ENCODE measurements around the gene CBX6. TPM values are rescaled to one million over a fixed set of nuclear protein-coding genes. Genes with fewer than 3 reads are reported as not detected.
"Not testable (repeated sequence)": the region's sequence is repeated elsewhere in the genome, so short reads cannot be mapped to it uniquely, and the experiment has no call there.

Gene CBX6
- total and polyA plus RNA-seq, 3 experiments from 2014 or later = 10.8 to 171 (median 159) TPM

DNA sequence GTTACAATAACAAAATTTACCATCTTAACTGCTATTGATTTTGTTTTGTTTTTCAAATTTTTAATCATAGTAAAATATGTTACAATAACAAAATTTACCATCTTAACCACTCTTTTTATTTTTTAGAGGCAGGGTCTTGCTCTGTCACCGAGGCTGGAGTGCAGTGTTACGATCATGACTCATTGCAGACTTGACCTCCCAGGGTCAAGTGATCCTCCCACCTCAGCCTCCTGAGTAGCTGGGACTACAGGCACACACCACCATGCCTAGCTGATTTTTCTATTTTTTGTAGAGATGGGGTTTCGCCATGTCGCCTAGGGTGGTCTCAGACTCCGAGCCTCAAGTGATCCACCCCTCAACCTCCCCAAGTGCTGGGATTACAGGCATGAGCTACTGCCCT lies 18.1 kb downstream of the CBX6 start:
- H3K27me3 ChIP-seq (ENCODE audit: insufficient read depth, low read length, poor library complexity, severe bottlenecking); H3K4me1 ChIP-seq (ENCODE audit: insufficient read depth, low read length); H3K9me3 Mint-ChIP-seq; POLR2A ChIA-PET; H3K4me3 ChIP-seq (ENCODE audit: low read length); H3K9me3 ChIP-seq (ENCODE audit: low read length); H3K36me3 ChIP-seq (ENCODE audit: insufficient read depth, low read length); H3K27ac Mint-ChIP-seq; H3K4me1 Mint-ChIP-seq; H3K4me3 Mint-ChIP-seq; H3K36me3 Mint-ChIP-seq; H3K27ac ChIP-seq (ENCODE audit: low read depth, low read length); DNase-seq: not testable (repeated sequence)
- peaks cover 2 to 11% of the 10 kb centered on the region in 2 donors for H3K27me3 Mint-ChIP-seq
- CTCF ChIA-PET = interaction anchor here (6.0 kb wide), 1 partner anchor 16 kb away, joined by 24 read pairs; no protein-coding TSS in a partner anchor

DNA sequence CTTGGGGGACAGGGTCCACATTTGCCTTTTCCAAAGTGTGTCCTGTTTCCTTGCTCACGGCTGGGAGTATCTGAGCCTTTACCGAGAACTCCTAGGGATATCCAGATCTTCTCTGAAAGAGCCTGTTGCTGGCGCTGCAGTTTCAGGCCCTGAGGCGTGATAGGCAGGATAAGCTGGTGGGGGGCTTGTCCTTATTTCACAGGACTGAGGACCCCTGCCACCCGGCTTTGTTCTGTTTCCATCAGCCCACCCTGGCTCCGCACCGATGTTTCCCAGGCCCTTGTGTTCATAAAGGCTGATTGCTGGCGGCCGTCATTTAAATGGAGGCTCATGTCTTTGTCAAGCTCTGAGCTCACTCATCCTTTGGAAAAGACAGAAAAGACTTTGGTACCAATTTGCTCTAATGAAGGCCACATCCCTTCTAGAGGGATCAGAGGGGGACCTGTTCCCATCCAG lies 18.8 kb downstream of the CBX6 start:
- ChIA-PET CTCF (interaction anchor here (1.1 to 6.0 kb wide), 2 partner anchors 11 to 17 kb away, joined by 4 to 24 read pairs; no protein-coding TSS in a partner anchor), POLR2A (no interaction called here)
- H3K9me3 Mint-ChIP-seq = no peaks in the 10 kb centered on the region
- no peak overlapping the region for H3K27ac Mint-ChIP-seq
- no peaks in the 10 kb centered on the region for H3K27me3 ChIP-seq (ENCODE audit: insufficient read depth, low read length, poor library complexity, severe bottlenecking)
- H3K4me3 ChIP-seq (ENCODE audit: low read length) = no peak overlapping the region
- DNase-seq = no peak
- no peaks in the 10 kb centered on the region for H3K9me3 ChIP-seq (ENCODE audit: low read length)
- no peak overlapping the region for H3K4me3 Mint-ChIP-seq
- H3K36me3 Mint-ChIP-seq = no peaks in the 10 kb centered on the region
- peaks cover 2 to 11% of the 10 kb centered on the region in 2 donors for H3K27me3 Mint-ChIP-seq
- no peak overlapping the region for H3K27ac ChIP-seq (ENCODE audit: low read depth, low read length)
- H3K36me3 ChIP-seq (ENCODE audit: insufficient read depth, low read length) = no peaks in the 10 kb centered on the region
- no peaks in the 10 kb centered on the region for H3K4me1 Mint-ChIP-seq
- no peaks in the 10 kb centered on the region for H3K4me1 ChIP-seq (ENCODE audit: insufficient read depth, low read length)

DNA sequence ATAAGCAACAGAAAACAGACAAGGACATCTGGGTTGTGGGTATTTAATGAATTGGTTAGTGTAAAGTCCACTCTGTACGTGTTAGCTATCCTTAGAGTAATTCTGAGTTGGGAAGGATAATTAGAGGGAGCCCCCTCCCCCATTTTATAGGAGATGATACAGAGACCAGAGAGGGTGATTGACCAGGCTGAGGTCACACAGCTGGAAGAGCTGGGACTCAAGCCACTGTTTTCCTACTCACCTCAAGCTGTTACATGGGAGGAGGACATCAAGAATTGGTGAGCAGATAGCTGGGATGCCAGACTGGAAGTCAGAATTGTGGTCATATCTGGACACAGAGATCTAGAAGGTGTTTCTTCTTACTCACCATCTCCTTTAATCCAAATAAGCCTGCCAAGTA lies 19.5 kb downstream of the CBX6 start:
- H3K36me3 Mint-ChIP-seq = no peaks in the 10 kb centered on the region

DNA sequence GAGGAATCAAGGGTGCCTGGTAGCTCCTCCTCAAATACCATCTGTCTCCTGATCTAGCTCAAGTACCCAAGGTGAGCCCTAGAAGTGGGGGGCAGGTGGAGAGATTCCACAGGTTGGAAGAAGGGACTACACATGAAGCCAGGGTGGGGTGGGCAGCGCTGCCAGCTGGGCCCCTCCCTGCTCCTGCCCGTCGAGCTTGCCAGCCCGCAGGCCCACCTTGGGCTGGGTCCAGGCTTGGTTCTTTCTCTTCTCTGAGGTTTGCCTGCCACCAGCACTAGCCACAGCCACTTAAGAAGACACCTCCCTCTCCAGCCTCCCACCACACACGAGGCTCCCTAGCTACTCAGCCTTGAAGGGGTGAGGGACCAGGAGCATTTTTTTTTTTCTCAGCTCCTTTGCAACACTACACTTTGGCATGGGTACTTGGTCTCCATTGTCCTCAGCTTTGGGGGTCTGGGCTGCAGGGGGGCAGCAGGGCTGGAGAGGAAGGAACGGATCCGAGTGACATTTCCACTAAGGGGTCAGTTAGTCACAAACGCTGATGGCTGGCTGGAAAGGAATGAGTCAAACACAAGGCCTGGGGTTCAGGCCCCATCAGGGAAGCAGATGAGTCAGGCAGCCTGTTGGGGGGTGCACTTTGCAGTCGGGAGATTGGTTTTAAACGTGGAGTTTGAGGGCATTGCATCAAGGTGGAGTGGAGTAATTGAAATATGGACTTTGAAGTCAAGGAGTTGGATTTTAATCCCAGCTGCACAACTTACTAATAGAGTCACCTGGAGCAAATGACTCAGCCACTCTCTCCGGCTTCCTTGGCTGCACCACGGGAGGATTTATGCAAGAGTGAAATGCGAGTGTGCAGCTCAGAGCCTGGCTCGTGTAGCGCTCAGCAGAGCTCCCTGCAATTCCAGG lies 20.8 kb downstream of the CBX6 start:
- H3K27me3 ChIP-seq (ENCODE audit: insufficient read depth, low read length, poor library complexity, severe bottlenecking) = no peaks in the 10 kb centered on the region
- H3K36me3 ChIP-seq (ENCODE audit: insufficient read depth, low read length) = no peaks in the 10 kb centered on the region
- H3K36me3 Mint-ChIP-seq = no peaks in the 10 kb centered on the region
- ChIA-PET CTCF (interaction anchor here (0.8 to 6.0 kb wide), 2 partner anchors 19 to 152 kb away, joined by 3 to 24 read pairs; no protein-coding TSS in a partner anchor), POLR2A (no interaction called here)
- H3K4me3 Mint-ChIP-seq = no peak overlapping the region
- no peaks in the 10 kb centered on the region for H3K9me3 ChIP-seq (ENCODE audit: low read length)
- no peaks in the 10 kb centered on the region for H3K4me1 Mint-ChIP-seq
- no peak overlapping the region for H3K27ac Mint-ChIP-seq
- DNase-seq = peak in 1 of 5 donors; percentile 9
- no peaks in the 10 kb centered on the region for H3K9me3 Mint-ChIP-seq
- H3K4me3 ChIP-seq (ENCODE audit: low read length) = no peak overlapping the region
- H3K4me1 ChIP-seq (ENCODE audit: insufficient read depth, low read length) = no peaks in the 10 kb centered on the region
- H3K27me3 Mint-ChIP-seq = peaks cover 2 to 8% of the 10 kb centered on the region in 2 donors
- H3K27ac ChIP-seq (ENCODE audit: low read depth, low read length) = no peak overlapping the region

More for the DNA sequence above, 19.5 kb downstream of the CBX6 start:
- Histone ChIP-seq H3K4me1 (ENCODE audit: insufficient read depth, low read length) (no peaks in the 10 kb centered on the region), H3K27me3 (ENCODE audit: insufficient read depth, low read length, poor library complexity, severe bottlenecking) (no peaks in the 10 kb centered on the region), H3K4me3 (ENCODE audit: low read length) (no peak overlapping the region), H3K36me3 (ENCODE audit: insufficient read depth, low read length) (no peaks in the 10 kb centered on the region), H3K9me3 (ENCODE audit: low read length) (no peaks in the 10 kb centered on the region), H3K27ac (ENCODE audit: low read depth, low read length) (no peak overlapping the region)
- H3K9me3 Mint-ChIP-seq = no peaks in the 10 kb centered on the region
- H3K27ac Mint-ChIP-seq = no peak overlapping the region
- ChIA-PET POLR2A (no interaction called here), CTCF (interaction anchor here (1.1 to 6.0 kb wide), 2 partner anchors 10 to 18 kb away, joined by 4 to 24 read pairs; no protein-coding TSS in a partner anchor)
- DNase-seq = no peak
- no peaks in the 10 kb centered on the region for H3K4me1 Mint-ChIP-seq
- no peak overlapping the region for H3K4me3 Mint-ChIP-seq
- peaks cover 2 to 11% of the 10 kb centered on the region in 2 donors for H3K27me3 Mint-ChIP-seq

DNA sequence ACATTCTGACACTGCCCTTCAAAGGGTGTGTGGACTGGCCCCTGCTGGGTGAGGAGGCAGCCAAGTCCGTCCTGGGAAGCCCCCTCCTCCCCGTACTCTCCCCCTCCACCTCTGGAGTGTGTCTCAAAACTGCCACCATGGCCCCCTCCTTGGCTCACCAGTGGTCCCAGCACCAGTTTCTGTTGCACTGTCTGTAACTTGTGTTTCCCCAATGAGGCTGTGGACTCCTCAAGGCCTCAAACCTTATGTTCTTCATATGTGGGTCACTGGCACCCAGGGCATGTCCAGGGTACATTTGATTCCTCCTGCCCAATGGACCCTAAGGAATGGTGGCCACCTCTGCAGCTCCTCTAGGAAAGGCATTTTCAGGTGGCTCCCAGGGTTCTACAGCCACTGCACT lies 21.6 kb downstream of the CBX6 start:
- H3K9me3 Mint-ChIP-seq = no peaks in the 10 kb centered on the region
- H3K4me3 ChIP-seq (ENCODE audit: low read length) = no peak overlapping the region
- H3K36me3 ChIP-seq (ENCODE audit: insufficient read depth, low read length) = no peaks in the 10 kb centered on the region
- H3K4me1 ChIP-seq (ENCODE audit: insufficient read depth, low read length) = no peaks in the 10 kb centered on the region
- peaks cover 0 to 8% of the 10 kb centered on the region in 2 donors for H3K27me3 Mint-ChIP-seq
- ChIA-PET POLR2A (no interaction called here), CTCF (interaction anchor here (1.1 to 6.0 kb wide), 2 partner anchors 20 to 152 kb away, joined by 4 to 24 read pairs; no protein-coding TSS in a partner anchor)
- H3K27me3 ChIP-seq (ENCODE audit: insufficient read depth, low read length, poor library complexity, severe bottlenecking) = no peaks in the 10 kb centered on the region
- H3K36me3 Mint-ChIP-seq = no peaks in the 10 kb centered on the region
- H3K27ac Mint-ChIP-seq = no peak overlapping the region
- peak in 1 of 5 donors; percentile 15 for DNase-seq
- H3K4me3 Mint-ChIP-seq = no peak overlapping the region
- H3K9me3 ChIP-seq (ENCODE audit: low read length) = no peaks in the 10 kb centered on the region
- no peaks in the 10 kb centered on the region for H3K4me1 Mint-ChIP-seq
- H3K27ac ChIP-seq (ENCODE audit: low read depth, low read length) = no peak overlapping the region

DNA sequence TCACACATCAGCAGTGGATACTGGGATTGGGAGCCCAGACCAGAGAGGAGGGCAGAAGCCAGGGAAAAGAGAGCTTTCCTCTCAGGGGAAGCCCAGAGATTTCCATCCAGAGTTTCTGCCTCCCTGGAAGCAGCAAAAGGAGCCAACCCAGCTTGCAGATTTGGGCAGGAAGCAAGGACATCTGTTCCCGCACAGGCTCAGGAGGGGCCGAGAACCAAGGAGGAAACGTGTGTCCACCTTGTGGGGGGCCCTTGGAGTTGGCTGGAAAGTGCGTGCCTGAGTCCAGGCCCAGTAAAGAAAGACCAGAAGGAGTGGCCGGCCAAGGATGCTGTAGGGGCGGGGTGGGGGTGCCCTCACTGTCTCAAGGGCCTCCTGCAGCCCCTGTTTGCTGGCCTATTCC lies 22.2 kb downstream of the CBX6 start:
- Histone ChIP-seq H3K36me3 (ENCODE audit: insufficient read depth, low read length) (no peaks in the 10 kb centered on the region), H3K4me1 (ENCODE audit: insufficient read depth, low read length) (no peaks in the 10 kb centered on the region), H3K9me3 (ENCODE audit: low read length) (no peaks in the 10 kb centered on the region), H3K27ac (ENCODE audit: low read depth, low read length) (no peak overlapping the region), H3K27me3 (ENCODE audit: insufficient read depth, low read length, poor library complexity, severe bottlenecking) (no peaks in the 10 kb centered on the region), H3K4me3 (ENCODE audit: low read length) (no peak overlapping the region)
- Mint-ChIP-seq H3K36me3 (no peaks in the 10 kb centered on the region), H3K4me3 (no peak overlapping the region), H3K27ac (no peak overlapping the region), H3K27me3 (peaks cover 0 to 8% of the 10 kb centered on the region in 2 donors), H3K9me3 (no peaks in the 10 kb centered on the region), H3K4me1 (no peaks in the 10 kb centered on the region)
- DNase-seq = no peak
- CTCF ChIA-PET = interaction anchor here (1.1 kb wide), 1 partner anchor 153 kb away, joined by 4 read pairs; no protein-coding TSS in a partner anchor
- POLR2A ChIA-PET = no interaction called here

DNA sequence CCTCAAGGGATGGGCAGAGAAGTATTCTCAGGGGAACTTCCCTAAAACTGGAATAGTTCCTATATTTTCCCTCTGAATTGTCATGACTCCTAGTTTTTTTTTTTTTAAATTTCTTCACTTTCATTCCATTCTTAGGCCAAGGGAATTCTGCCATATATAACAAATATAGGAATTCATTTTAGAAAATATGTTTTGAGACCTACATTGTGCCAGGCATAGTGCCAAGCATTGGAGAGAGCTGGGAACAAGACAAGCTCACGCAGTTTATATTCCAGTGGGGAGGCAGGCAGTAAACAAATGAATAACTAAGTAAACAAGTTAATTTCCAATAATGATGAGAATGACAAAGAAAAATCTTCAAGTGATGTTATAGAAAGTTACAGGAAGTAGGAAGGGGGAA lies 25.6 kb downstream of the CBX6 start:
- peak overlapping the region in 1 of 7 donors; percentile 5 for H3K4me3 Mint-ChIP-seq
- no peaks in the 10 kb centered on the region for H3K9me3 Mint-ChIP-seq
- CTCF ChIA-PET = interaction anchor here (1.2 kb wide), 1 partner anchor 24 kb away, joined by 4 read pairs; no protein-coding TSS in a partner anchor

More for the DNA sequence above, 25.6 kb downstream of the CBX6 start:
- H3K27ac Mint-ChIP-seq = no peak overlapping the region
- Histone ChIP-seq H3K27ac (ENCODE audit: low read depth, low read length) (no peak overlapping the region), H3K36me3 (ENCODE audit: insufficient read depth, low read length) (no peaks in the 10 kb centered on the region), H3K4me3 (ENCODE audit: low read length) (no peak overlapping the region), H3K4me1 (ENCODE audit: insufficient read depth, low read length) (peaks cover 20% of the 10 kb centered on the region), H3K27me3 (ENCODE audit: insufficient read depth, low read length, poor library complexity, severe bottlenecking) (no peaks in the 10 kb centered on the region), H3K9me3 (ENCODE audit: low read length) (no peaks in the 10 kb centered on the region)
- DNase-seq = no peak
- peaks cover 2 to 7% of the 10 kb centered on the region in 2 donors for H3K27me3 Mint-ChIP-seq
- H3K4me1 Mint-ChIP-seq = peaks cover 13 to 21% (median 19%) of the 10 kb centered on the region in 3 donors
- POLR2A ChIA-PET = no interaction called here
- H3K36me3 Mint-ChIP-seq = peaks cover 0 to 1% (median 0%) of the 10 kb centered on the region in 3 donors
